ENCODE data around the gene TNFRSF12A.

GRCh38 chr16:3056336-3057180, 36.4 kb downstream of the TNFRSF12A start:
- TF ChIP-seq CTCF (IDR thresholded peaks at IDR 0.05) (no peak), POLR2A (IDR thresholded peaks at IDR 0.05) (no peak), POLR2AphosphoS5 (IDR thresholded peaks at IDR 0.05) (no peak)
